Smooth muscle cell of the brain vasculature (primary cell): ENCODE measurements around the gene TSHZ1.

ENCODE experiments used
- DNase-seq: peaks from one replicate; pipeline ENCODE4 v3.0.0-alpha.2; 2012; ENCODE audit warnings: low read depth, low spot score

Gene TSHZ1

DNA sequence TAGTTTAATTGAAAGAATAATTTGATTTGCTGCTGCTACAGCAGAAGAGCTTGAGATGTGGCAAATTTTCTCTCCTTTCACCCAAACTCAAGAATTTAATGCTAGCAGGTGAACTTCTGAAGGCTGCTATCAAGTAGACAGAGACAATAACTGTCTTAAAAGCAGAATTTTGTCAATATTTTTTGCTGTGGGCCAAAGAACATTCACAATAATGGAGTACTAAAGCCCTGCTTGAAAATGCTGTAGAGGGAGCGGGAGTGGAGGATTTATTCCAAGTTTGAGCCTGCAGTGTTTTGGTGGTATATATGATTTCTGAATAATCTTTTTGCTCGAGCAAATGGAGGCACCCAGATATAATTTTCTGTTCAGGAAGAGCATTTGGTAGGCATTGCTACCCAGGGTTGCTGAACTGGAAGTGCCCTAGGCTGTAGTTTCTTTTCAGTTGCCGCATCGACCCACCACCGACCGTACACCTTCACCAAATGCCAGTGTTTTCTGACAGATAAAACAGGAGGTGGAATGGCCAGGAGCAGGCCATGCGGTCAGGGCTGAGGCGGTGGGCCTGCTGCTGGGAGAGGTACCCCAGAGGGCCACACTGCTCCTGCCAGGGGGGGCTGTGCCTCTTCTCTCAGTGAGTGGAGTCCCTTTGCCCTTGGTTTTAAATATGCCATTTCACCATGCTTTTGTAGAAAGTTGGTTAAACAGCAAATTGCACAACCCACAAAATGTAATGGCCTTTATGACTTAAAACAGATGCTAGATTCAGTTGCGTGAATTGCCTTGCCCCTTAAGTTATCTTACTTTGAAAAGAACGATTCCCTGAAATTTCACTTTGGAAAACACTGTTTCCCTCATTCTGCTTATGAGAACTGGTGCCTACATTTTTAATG, 36.4 kb downstream of the TSHZ1 start:
- DNase-seq, result no peak

DNA sequence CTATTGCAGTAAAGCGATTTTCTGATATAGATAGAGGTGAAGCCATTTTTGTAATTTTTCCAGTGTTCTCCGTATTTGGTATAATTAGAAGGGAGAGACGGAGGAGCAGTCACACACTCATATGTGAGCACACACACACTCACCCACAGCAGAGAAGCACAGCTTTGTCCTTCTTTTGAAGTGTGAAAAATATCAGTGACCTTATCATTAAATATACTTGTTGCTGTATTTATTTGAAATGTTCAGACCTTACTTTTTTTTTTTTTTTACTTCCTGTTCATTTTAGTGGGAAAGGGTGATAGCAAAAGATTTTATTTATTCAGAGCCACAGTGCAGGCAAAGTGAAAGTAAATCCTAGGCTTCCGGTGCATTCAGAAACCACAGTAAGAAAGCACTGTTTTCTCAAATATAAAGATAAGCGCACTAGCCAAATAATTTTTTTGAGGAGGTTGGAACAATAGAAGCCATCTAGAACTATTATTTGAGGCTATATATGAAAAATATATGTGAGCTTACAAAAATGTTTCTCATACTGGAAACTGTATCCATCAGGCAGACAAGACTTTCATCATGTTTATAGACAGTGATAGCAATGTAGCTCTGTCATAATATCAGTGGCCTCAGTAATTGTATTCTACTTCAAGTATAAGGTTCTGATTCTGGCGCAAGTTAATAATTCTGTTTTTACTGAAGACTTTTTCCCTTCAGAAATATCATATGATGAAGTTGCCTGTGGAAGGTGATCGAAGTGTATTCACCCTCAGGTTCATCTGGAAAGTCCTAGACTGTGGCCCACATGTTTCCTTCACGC, 37.2 kb downstream of the TSHZ1 start:
- no peak for DNase-seq

DNA sequence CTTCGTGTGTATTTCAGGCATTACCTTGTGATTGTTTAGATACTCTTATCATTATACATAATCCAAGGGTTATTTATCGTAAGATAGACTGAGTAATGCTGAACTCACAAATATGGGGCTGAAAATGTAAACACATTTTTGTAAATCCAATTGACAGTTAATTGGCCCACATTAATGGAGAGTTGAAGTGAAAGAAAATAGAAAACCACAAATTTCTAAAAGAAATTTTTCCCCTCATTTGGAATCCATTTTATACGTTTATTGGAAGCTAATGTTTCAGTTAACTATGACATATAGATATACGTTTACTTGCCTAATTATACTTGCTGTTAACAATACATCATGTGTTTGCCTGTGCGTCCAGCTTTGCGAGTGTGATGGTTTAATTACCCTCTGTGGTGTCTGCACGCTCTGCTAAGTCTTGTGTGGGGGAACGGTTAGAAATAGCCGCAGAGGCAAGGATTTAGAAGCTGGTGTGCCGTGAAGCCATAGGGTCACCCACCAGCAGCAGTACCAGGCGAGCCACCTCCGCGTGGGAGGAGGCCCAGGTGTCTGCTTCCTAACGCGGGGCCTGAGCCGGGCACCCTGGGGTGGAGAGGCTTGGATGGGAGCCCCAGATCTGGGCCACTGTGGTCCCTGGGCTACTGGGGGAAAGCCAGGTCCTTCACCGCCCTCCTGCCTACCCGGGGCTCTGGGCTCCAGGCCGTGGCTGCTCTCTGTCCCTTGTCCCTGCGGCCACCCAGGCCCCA, 38.0 kb downstream of the TSHZ1 start:
- DNase-seq, result no peak

DNA sequence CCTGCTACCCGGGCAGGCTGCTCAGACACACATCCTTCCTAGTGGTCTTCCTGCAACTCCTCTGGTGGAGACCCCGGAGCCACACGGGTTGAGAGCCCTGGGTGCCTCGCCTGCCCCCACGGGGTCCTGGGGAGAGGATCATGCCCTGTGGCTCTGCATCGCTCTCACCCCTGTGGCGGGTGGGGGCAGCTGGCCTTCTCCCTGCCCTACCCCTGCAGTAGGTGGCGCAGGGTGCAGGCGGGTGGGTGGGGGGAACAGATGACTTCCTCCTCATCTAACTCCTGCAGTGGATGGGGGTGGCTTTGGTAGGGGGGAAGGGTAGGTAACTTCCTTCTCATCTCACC, 38.5 kb downstream of the TSHZ1 start:
- no peak for DNase-seq

DNA sequence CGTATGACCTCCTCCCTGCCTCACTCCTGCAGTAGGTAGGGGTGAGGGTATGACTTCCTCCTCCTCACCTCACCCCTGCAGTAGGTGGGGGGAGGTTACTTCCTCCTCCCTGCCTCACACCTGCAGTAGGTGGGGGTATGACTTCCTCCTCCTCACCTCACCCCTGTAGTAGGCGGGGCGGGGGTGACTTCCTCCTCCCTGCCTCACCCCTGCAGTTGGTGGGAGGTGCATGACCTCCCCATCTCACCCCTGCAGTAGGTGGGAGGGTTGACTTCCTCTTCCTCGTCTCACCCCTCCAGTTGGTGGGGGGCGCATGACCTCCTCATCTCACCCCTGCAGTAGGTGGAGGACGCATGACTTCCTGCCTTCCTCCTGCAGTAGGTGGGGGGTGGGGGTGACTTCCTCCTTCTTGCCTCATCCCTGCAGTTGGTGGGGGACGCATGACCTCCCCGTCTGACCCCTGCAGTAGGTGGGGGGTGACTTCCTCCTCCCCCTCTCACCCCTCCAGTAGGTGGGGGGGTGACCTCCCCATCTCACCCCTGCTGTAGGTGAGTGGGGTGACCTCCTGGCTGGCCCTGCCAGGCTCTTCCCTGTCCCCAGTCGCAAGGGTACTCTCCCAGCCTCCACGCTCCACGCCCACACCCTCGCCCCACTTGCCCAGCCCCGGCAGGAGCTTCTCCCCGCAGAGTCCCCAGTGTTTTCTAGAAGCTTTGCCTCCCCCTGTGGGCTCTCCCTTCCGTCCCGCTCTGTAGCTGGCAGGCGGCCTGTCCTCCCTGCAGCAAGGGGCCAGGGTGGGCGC, 39.3 kb downstream of the TSHZ1 start:
- DNase-seq, result no peak

DNA sequence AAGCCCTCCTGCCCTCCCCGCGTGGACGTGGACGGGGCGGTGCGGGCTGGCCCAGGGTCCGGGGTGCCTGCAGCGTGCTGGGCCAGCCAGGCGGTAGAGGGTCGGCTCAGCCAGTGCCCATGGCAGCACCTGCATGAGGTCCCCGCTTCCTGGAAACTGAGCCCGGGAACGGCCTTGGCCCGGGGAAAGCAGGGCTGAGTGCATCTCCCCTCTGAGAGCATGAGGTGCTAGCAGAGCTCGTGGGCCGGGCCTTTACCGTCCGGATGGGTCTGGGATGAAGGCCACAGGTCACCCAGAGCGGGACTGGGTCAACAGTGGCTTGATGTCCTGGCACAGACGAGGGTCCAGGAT, 39.8 kb downstream of the TSHZ1 start:
- DNase-seq, result no peak

DNA sequence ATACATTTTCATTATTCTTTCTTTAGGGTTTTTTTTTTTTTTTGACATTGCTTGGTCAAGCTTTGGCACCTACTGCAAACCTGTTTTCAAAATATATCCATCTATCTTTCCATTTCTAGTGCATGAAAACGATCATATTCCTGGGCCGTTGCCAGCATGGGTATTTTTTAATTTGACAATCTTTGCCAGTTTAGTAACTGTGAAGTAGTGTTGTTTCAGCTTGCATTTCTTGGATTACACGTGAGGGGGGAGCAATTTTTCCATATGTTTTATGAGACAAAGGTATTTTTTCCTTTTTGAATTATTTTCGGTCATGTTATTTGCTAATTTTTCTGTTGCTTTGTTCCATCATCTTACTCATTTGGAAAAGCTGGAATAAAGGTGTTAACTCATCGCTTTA, 40.9 kb downstream of the TSHZ1 start:
- no peak for DNase-seq

DNA sequence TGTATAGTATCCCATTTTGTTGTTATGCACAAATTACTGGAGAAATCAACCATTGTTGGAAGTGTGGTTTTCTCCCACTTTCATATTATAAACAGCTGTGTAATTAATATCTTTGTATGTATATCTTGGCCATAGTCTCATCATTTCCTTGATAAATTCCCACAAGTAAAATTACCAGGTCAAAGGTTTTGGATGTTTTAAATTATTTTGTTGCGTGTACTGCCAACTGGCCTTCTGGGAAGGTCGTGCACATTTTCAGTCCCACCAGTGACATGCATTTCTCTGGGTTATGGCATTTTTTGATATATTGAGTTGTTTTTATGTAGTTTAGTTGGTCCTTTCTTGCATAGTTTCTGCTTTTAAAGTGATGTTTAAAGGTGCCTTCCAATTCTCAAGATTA, 41.5 kb downstream of the TSHZ1 start:
- DNase-seq, result no peak

DNA sequence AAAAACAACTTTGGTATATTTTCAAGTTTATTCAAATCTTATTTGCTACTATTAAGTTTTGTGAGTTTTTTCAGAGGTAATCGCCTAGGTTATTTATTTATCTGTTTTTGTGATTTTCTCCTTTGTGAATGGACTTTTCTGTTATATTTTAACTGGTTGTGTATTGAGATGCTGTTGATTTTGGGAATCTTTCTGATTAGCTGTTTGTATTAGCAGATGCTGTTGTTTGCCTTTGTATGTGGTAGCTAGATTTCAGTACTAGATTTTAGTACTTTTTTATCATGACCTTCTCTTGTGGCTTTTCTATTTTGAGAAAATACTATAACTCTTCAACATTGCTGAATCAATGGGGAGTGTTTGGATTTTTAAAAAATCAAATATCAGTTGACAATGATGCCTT, 42.4 kb downstream of the TSHZ1 start:
- DNase-seq, result no peak

DNA sequence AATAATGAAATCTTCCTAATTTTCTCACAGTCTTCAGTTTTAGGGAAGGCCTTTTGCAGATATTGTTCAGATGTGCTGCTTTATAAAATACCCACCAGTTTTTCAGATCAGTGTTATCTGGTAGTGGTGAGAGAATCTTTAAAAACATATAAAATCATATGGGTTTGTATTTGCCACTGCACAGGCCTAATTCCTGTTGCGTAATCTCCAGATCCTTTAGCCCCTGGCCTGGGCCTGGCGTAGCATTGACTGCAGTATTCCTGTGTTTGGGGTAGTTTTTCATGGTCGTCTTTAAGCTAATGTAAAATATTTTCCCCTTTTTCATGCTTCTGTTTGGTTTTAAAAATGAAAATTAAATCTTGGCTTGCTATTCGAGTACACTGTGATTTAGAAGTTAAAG, 43.2 kb downstream of the TSHZ1 start:
- no peak for DNase-seq

DNA sequence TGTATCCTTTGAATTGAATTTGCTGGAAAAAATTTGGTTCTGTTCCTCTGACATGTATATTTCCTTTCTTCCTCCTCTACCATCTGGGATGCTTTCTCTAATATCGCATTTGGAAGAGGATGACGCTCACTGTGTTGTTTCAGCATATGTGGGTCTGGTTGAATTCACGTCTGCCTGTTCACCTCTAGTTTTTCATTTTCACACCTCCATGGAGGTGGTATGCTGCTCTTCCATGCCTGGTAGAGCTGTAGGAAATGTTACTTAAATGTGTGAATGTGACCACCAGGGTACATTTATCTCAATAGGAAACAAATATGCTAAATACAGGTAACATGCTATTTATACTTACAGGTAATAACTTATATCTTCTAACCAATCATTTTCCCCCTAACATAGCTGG, 44.5 kb downstream of the TSHZ1 start:
- DNase-seq, result no peak

DNA sequence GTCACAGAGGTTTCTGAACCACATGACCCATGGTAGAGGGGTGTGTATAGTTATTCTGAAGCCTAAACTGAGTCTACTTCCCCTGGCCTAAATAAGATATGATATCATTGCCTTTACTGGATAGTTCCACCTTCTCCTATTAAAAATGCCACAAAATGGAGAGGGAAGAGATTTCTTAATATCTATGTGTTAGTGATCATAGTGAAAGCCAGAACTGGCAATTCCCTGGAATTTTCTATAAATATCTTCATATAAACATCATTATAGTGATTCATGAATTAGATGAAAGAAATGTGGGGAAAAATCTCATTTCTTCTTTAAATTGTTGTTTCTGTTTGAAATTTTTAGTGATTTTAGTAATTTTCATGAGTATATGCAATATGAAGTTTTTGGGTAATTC, 45.8 kb downstream of the TSHZ1 start:
- DNase-seq, result no peak

DNA sequence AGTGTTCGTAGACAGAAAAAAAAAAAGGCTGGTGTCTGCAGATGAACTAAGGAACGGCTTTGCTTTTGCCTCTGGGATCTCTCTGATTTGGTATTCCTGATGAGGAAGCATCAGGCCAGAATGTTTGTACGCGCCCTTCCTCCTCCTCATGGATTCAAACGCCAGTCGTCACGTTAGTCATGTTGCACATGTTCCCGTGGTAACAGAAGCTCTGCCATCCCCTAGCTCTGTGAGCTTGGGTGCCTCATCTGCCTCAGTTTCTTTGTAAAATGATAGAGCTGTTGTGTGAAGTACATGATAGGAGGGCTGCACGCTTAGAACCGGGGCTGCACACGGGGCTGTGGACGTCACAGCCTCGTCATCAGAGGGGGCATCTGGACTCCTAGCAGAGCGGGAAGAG, 47.0 kb downstream of the TSHZ1 start:
- no peak for DNase-seq

DNA sequence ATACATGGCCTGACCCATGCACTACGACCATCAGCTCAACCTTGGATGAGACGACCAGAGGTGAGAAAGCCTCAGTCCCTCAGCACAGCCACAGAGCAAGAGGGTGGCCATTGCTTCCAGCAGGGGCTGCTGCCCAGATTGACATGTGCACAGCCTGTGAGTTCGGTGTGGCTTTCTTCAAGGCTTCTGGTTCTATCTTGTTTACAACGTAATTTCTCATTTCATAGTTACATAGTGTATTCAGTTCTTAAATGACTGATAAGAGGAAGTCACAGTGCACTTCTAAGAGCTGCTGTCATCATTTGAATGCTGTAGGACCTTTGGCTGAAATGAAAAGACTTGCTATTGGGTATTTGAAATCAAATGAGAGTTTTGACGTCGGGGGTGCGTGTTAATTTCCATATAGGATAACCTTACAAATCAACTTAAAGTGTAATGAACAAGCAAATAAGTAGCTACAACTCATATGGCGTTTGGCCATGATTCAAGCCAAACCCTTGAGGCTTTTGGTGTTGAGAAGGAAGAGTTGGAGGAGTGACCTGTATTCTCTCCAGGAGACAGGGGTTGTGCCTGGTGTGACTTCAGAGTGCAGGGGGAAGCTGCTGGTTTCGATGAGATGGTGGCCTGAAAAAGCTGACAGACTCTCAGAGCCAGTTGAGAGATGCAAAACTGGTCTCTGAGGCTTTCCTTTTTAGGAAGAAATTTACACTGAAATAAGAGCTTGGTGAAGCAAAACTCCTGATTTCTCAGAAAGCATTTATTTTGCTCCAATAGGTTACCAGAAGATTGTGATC, 51.0 kb downstream of the TSHZ1 start:
- no peak for DNase-seq

DNA sequence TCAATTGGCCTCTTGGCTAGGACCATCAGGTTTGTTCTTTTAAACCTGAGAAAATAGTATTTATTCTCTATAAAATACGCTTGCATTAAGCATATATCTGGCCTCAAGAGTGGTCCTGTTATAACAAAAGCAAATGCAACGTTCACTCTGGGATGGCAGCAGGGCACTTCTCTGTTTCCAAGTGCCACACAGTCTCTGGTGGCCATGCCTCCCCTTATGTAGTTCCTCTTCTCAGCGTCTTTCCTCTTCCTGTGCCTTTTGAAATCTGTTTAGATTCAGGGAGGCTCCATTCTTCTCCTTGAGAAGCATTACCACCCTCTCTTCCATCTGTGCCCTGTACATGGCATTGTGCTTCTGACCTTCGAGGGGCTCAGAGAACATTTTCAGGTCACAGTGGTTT, 51.9 kb downstream of the TSHZ1 start:
- DNase-seq, result no peak

DNA sequence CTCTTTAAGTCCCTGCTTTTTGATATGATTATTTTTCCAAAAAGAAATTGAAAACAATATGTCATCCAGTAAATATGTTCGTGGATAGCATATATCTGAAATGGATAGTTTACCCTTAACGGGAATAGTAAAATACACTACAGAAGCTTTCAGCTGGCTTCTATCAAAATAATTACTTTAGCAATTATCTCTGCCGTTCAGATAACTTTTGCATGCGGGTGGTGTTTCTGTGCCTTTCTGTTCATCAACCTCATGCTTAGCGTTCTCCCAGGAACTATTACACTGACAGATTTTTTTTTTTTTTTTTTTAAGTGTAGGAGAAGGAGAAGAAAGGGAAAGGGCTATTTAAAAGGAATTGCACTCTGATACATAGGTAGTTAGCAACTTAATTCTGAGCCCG, 53.6 kb downstream of the TSHZ1 start:
- no peak for DNase-seq

DNA sequence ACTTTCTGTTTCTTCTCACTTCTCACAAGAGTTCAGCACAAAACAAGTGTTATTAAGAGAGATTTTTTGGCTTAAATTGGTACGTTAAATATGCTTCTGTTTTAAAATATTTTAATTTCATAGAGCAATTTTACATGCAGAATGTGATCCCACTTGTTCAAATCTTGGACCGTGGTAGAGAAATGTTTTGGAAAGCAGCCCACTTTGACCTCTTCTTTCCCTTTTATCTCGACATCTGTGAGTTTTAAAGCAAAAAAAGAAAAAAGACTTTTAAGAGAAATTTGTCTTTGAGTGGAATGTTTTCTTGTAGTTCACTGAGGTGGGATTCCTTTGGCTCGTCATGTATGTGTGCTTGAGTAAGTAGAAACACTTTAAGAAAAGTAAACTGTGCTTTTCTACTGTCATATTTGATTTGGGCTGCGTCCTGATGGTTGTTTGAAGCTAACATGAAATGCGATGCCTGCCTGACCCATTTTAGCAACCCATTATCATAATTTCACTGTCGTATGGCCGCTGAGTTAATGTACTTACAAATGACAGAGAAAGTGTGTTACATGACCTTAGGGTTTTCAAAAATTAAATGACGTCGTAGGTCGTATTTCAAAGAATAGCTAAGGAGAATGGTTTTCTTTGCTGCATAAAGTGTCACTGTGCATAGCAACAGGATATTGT, 54.5 kb downstream of the TSHZ1 start:
- DNase-seq, result no peak

DNA sequence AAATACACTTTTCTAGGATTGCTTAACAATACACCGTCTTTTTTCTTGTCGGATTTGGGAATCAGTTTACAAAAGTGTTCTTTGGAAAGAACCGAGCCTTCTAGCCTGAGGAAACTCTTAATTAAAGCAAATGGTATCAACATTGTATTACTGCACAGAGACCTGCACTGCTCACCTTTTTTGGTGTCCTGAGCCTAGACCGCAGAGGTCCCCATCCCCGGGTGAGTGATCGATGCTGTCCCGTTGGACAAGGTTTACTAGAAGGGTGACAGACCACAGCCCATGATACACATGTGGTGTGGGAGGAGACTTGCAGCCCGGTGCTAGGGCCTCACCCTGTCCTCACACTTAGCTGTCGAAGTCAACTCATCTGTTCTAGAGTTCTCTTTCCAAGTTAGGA, 55.3 kb downstream of the TSHZ1 start:
- DNase-seq, result no peak

DNA sequence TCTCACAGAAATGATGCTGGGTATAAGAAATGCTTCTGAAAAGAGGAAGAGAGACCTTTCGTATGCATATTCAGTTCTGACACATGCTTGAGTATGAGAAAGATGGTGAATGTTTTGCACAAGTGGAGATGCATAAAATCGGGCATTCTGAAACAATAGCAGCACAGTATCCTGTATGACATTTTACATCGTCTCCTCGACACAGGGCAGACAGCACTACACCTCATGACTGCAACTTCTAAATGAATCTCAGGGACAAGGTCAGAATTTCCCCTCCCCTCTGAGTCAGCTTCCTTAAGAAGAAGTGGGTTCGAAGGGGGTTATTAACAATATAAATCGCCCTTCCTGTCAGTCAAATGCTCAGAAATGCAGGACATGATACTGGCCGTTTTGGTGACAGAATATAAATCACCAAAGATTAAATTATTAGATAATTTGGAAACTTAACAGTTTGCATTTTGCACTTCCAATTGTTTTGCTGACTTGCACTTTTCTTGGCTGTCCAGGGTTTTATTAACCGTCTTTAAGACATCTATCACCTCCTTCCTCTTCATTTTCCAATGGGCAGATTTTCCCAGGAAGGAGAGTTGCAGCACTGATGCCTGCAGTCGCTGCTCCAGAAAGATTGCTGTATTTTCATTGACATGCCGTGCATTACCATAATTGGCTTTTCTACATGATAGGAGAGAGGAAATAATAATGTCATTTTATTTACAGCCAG, 57.2 kb downstream of the TSHZ1 start:
- no peak for DNase-seq

DNA sequence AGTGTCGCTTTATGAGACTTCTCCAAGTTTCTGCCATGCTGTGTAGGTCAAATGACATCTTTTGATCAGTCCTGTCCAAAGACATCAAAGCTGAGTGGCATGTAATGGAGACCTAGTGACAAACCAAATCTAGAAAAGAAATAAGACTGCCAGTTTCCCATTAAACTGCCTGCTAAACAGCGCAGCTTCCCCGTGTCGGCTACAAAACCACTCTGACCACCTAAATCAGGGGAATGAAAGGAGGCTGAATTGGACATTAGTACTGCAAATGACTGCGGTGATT, 57.7 kb downstream of the TSHZ1 start:
- DNase-seq, result no peak
